A673 (cell line): ENCODE data around the gene FOXP4. TPM values are rescaled to one million over a fixed set of nuclear protein-coding genes. Genes with fewer than 3 reads are reported as not detected.

Experiments
- BruUV-seq: library from RNA; stranded (reverse); fragments of 400-500 nt; replicated peaks from 2 replicates; lab custom pipeline; 2021; lab: Mats Ljungman, UMichigan
- CTCF ChIA-PET: fragments of 300-600 bp; sonication (Branson Sonifier 250); formaldehyde crosslinking; loops from one replicate; lab custom pipeline; 2022; ENCODE audit warnings: antibody characterized with exemption; lab: Charles Lee
- POLR2A ChIA-PET: fragments of 300-600 bp; sonication (Branson Sonifier 250); formaldehyde crosslinking; loops from one replicate; lab custom pipeline; 2022; ENCODE audit warnings: antibody characterized with exemption; ENCODE audit not compliant: low non-redundant PET; lab: Charles Lee
- DNase-seq: peaks from one replicate; pipeline ENCODE4 v3.0.0-alpha.2; 2015; ENCODE audit warnings: low spot score
- H3K27ac ChIP-seq: fragments of 200-600 bp; sonication (generic); 2 replicates; pipeline ENCODE4 v1.5.1; 2016; ENCODE audit warnings: mixed run types, low read depth, mild to moderate bottlenecking, mixed read lengths, antibody characterized with exemption, low read length; ENCODE audit not compliant: poor library complexity, severe bottlenecking
- H3K27me3 ChIP-seq: fragments of 200-600 bp; sonication (generic); replicated peaks from 2 replicates; pipeline ENCODE4 v1.6.1; 2017; ENCODE audit warnings: mixed run types, low read depth, mild to moderate bottlenecking, mixed read lengths, antibody characterized with exemption, low read length; ENCODE audit not compliant: insufficient read depth, poor library complexity
- H3K36me3 ChIP-seq: fragments of 200-600 bp; sonication (generic); 2 replicates; pipeline ENCODE4 v1.6.1; 2016; ENCODE audit warnings: mixed run types, mild to moderate bottlenecking, mixed read lengths, antibody characterized with exemption, low read length; ENCODE audit not compliant: insufficient read depth, poor library complexity, severe bottlenecking
- H3K4me1 ChIP-seq: fragments of 200-600 bp; sonication (generic); 2 replicates; pipeline ENCODE4 v1.6.1; 2017; ENCODE audit warnings: mixed run types, mild to moderate bottlenecking, mixed read lengths, antibody characterized with exemption, low read length; ENCODE audit not compliant: insufficient read depth, poor library complexity, severe bottlenecking
- H3K4me3 ChIP-seq: fragments of 200-600 bp; sonication (generic); 2 replicates; pipeline ENCODE4 v1.5.1; 2016; ENCODE audit warnings: low read depth, mixed run types, mild to moderate bottlenecking, mixed read lengths, low read length; ENCODE audit not compliant: poor library complexity, severe bottlenecking
- H3K9me3 ChIP-seq: fragments of 200-600 bp; sonication (generic); 2 replicates; pipeline ENCODE4 v1.6.1; 2016; ENCODE audit warnings: mixed run types, low read depth, mild to moderate bottlenecking, mixed read lengths, antibody characterized with exemption, low read length; ENCODE audit not compliant: poor library complexity, severe bottlenecking
- CTCF ChIP-seq: fragments of 300-800, 200-600 bp; sonication (generic); conservative IDR thresholded peaks from 2 replicates; pipeline ENCODE4 v1.5.1; 2017; ENCODE audit warnings: low read depth, mild to moderate bottlenecking, antibody characterized with exemption, low read length, moderate library complexity, mixed read lengths
- EZH2 ChIP-seq: fragments of 200-600 bp; sonication (generic); IDR thresholded peaks from 2 replicates; pipeline ENCODE4 v1.6.1; 2017; ENCODE audit warnings: borderline replicate concordance, low read depth, mild to moderate bottlenecking, mixed read lengths, antibody characterized with exemption, low read length; ENCODE audit not compliant: poor library complexity, severe bottlenecking
- intact Hi-C: fragments of 100-400 bp; cut with micrococcal nuclease; formaldehyde crosslinking; loops from one replicate; pipeline ENCODE4 v1.10.0; 2022; ENCODE audit not compliant: unreplicated experiment
- total RNA-seq: library from RNA; stranded (reverse); gene quantifications from 2 replicates; pipeline ENCODE4 v1.2.3, GENCODE V29; 2021

The FOXP4 gene
- total RNA-seq, 1 experiment from 2014 or later: 53.9 TPM

GRCh38 chr6:41623330-41623729 lies 77.1 kb downstream of the FOXP4 start:
- no TSS peak for BruUV-seq
- peaks cover 26% of the 10 kb centered on the region for H3K4me1 ChIP-seq
- TF ChIP-seq CTCF (no peak), EZH2 (no peak)
- ChIA-PET CTCF (no interaction called here), POLR2A (no interaction called here)
- no peaks in the 10 kb centered on the region for H3K36me3 ChIP-seq
- H3K27me3 ChIP-seq: no peaks in the 10 kb centered on the region
- no peak for DNase-seq
- intact Hi-C loops: no loop called here
- peaks cover 5% of the 10 kb centered on the region for H3K9me3 ChIP-seq
- H3K4me3 ChIP-seq: no peak overlapping the region
- no peak overlapping the region for H3K27ac ChIP-seq

GRCh38 chr6:41624621-41625380 lies 78.6 kb downstream of the FOXP4 start:
- no peaks in the 10 kb centered on the region for H3K36me3 ChIP-seq
- no peaks in the 10 kb centered on the region for H3K27me3 ChIP-seq
- intact Hi-C loops: no loop called here
- peaks cover 26% of the 10 kb centered on the region for H3K4me1 ChIP-seq
- no peak for TF ChIP-seq CTCF
- no peak for TF ChIP-seq EZH2
- CTCF ChIA-PET: interaction anchor here (0.7 kb wide), 1 partner anchor 20 kb away, joined by 3 read pairs; no protein-coding TSS in a partner anchor
- peak overlapping the region; percentile 73 for H3K27ac ChIP-seq
- no TSS peak for BruUV-seq
- no peak overlapping the region for H3K4me3 ChIP-seq
- H3K9me3 ChIP-seq: peaks cover 5% of the 10 kb centered on the region
- DNase-seq: no peak
- POLR2A ChIA-PET: no interaction called here

GRCh38 chr6:41625442-41625841 lies 79.3 kb downstream of the FOXP4 start:
- Histone ChIP-seq H3K27me3 (no peaks in the 10 kb centered on the region), H3K4me3 (no peak overlapping the region), H3K36me3 (no peaks in the 10 kb centered on the region), H3K4me1 (peaks cover 26% of the 10 kb centered on the region), H3K27ac (peak overlapping the region; percentile 73), H3K9me3 (peaks cover 5% of the 10 kb centered on the region)
- ChIA-PET POLR2A (no interaction called here), CTCF (no interaction called here)
- DNase-seq: no peak
- TF ChIP-seq CTCF: no peak
- TF ChIP-seq EZH2: no peak
- intact Hi-C loops: no loop called here
- no TSS peak for BruUV-seq
